A673 (cell line): Measurements from ENCODE around the gene CCR2.

Experiments
- CTCF ChIP-seq: fragments of 300-800, 200-600 bp; sonication (generic); conservative IDR thresholded peaks from 2 replicates; pipeline ENCODE4 v1.5.1; 2017; ENCODE audit warnings: low read depth, mild to moderate bottlenecking, antibody characterized with exemption, low read length, moderate library complexity, mixed read lengths
- EZH2 ChIP-seq: fragments of 200-600 bp; sonication (generic); IDR thresholded peaks from 2 replicates; pipeline ENCODE4 v1.6.1; 2017; ENCODE audit warnings: borderline replicate concordance, low read depth, mild to moderate bottlenecking, mixed read lengths, antibody characterized with exemption, low read length; ENCODE audit not compliant: poor library complexity, severe bottlenecking

- no peak for TF ChIP-seq CTCF
- no peak for TF ChIP-seq EZH2
These were observed 53.1 kb downstream of the CCR2 start, which contains the start of the genes CCR5AS and CCRL2 for GRCh38 chr3:46406788-46407611.
